Smooth muscle cell (in vitro differentiated cells): ENCODE measurements around the gene KDM4C. TPM values are rescaled to one million over a fixed set of nuclear protein-coding genes. Genes with fewer than 3 reads are reported as not detected.
"Not testable (repeated sequence)": the region's sequence is repeated elsewhere in the genome, so short reads cannot be mapped to it uniquely, and the experiment has no call there.

ENCODE experiments used
- DNase-seq: peaks from one replicate; lab custom pipeline; 2025; ENCODE audit not compliant: unreplicated experiment; lab: John Stamatoyannopoulos, UW
- H2AFZ ChIP-seq: fragments of 200-600 bp; sonication (generic); 2 replicates; pipeline ENCODE4 v1.6.0; 2016; ENCODE audit warnings: antibody characterized with exemption, low read depth, mild to moderate bottlenecking
- H3F3A ChIP-seq: fragments of 200-600 bp; sonication (generic); 2 replicates; pipeline ENCODE4 v1.6.0; 2017; ENCODE audit warnings: antibody characterized with exemption, low read depth
- H3K27ac ChIP-seq: fragments of 200-600 bp; sonication (generic); 2 replicates; pipeline ENCODE4 v1.5.1; 2016; ENCODE audit warnings: low read depth, mild to moderate bottlenecking
- H3K27me3 ChIP-seq: fragments of 200-600 bp; sonication (generic); 2 replicates; pipeline ENCODE4 v1.6.1; 2016; ENCODE audit warnings: low read depth, mild to moderate bottlenecking
- H3K36me3 ChIP-seq: fragments of 200-600 bp; sonication (generic); 2 replicates; pipeline ENCODE4 v1.5.1; 2016; ENCODE audit warnings: low read depth
- H3K4me1 ChIP-seq: fragments of 200-600 bp; sonication (generic); 2 replicates; pipeline ENCODE4 v1.5.1; 2016; ENCODE audit warnings: low read depth
- H3K4me2 ChIP-seq: fragments of 200-600 bp; sonication (generic); 2 replicates; pipeline ENCODE4 v1.6.0; 2016; ENCODE audit warnings: mild to moderate bottlenecking
- H3K4me3 ChIP-seq: fragments of 200-600 bp; sonication (generic); 2 replicates; pipeline ENCODE4 v1.5.1; 2016; ENCODE audit warnings: mild to moderate bottlenecking
- H3K79me2 ChIP-seq: fragments of 200-600 bp; sonication (generic); 2 replicates; pipeline ENCODE4 v1.6.0; 2016; ENCODE audit warnings: low read depth, mild to moderate bottlenecking
- H3K9ac ChIP-seq: fragments of 200-600 bp; sonication (generic); 2 replicates; pipeline ENCODE4 v1.6.0; 2016; ENCODE audit warnings: low read depth
- H3K9me3 ChIP-seq: fragments of 200-600 bp; sonication (generic); replicated peaks from 2 replicates; pipeline ENCODE4 v1.5.1; 2016; ENCODE audit warnings: low read depth
- H4K20me1 ChIP-seq: fragments of 200-600 bp; sonication (generic); 2 replicates; pipeline ENCODE4 v1.6.0; 2016; ENCODE audit warnings: low read depth
- CTCF ChIP-seq: fragments of 200-600 bp; sonication (generic); IDR thresholded peaks from 2 replicates; pipeline ENCODE4 v1.5.1; 2017; ENCODE audit warnings: borderline replicate concordance, mild to moderate bottlenecking, antibody characterized with exemption; ENCODE audit not compliant: insufficient read depth, poor library complexity, severe bottlenecking
- WGBS: methylation state at CpG from one replicate; pipeline ENCODE4 v1.1.7; 2016; ENCODE audit warnings: low lambda C conversion rate; 5-methylcytosine and 5-hydroxymethylcytosine counted together
- polyA plus RNA-seq: library from polyadenylated mRNA; unstranded; fragments of >200 nt; fragmentation: Nextera tagmentation; extraction: Ambion mirVana; gene quantifications from 2 replicates; pipeline ENCODE4 v1.2.1, GENCODE V29; 2016
- total RNA-seq: library from RNA; depleted of rRNA; stranded (reverse); fragments of >200 nt; gene quantifications from 2 replicates; pipeline ENCODE4 v1.2.3, GENCODE V29; 2014

KDM4C gene
- total and polyA plus RNA-seq, 2 experiments from 2014 or later, result 7.5 to 20.2 TPM

GRCh38 chr9:6764950-6765349 lies 7.2 kb downstream of the KDM4C start:
- Histone ChIP-seq H3K27me3 (no peaks in the 10 kb centered on the region), H4K20me1 (peaks cover 98% of the 10 kb centered on the region), H3K79me2 (peaks cover 70% of the 10 kb centered on the region), H3K4me1 (peaks cover 2% of the 10 kb centered on the region), H3K4me3 (no peak overlapping the region), H3K9ac (no peak overlapping the region), H3F3A (no peaks in the 10 kb centered on the region), H2AFZ (no peak overlapping the region), H3K4me2 (no peak overlapping the region), H3K27ac (no peak overlapping the region), H3K36me3 (no peaks in the 10 kb centered on the region), H3K9me3 (no peaks in the 10 kb centered on the region)
- no peak for TF ChIP-seq CTCF
- no peak for DNase-seq
- 92% methylated on average over 1 of the region's 1 CpG for WGBS

- Histone ChIP-seq H3K79me2 (peaks cover 66% of the 10 kb centered on the region), H3K9ac (no peak overlapping the region), H3K36me3 (no peaks in the 10 kb centered on the region), H3K4me1 (no peaks in the 10 kb centered on the region), H3K27me3 (no peaks in the 10 kb centered on the region), H3K9me3 (no peaks in the 10 kb centered on the region), H3F3A (no peaks in the 10 kb centered on the region), H2AFZ (no peak overlapping the region), H3K4me2 (no peak overlapping the region), H3K27ac (no peak overlapping the region), H3K4me3 (no peak overlapping the region), H4K20me1 (peaks cover 99% of the 10 kb centered on the region)
- no peak for TF ChIP-seq CTCF
- 63% methylated on average over 3 of the region's 3 CpGs for WGBS
- DNase-seq, result no peak
Measured at GRCh38 chr9:6765396-6765795, 7.6 kb downstream of the KDM4C start.

- no peak for TF ChIP-seq CTCF
- H3K4me2 ChIP-seq, result no peak overlapping the region
Measured at GRCh38 chr9:6766606-6767005, 8.8 kb downstream of the KDM4C start.

GRCh38 chr9:6768587-6768986 lies 10.8 kb downstream of the KDM4C start:
- H3F3A ChIP-seq, H2AFZ ChIP-seq, H3K4me3 ChIP-seq, DNase-seq, H3K4me2 ChIP-seq, H3K36me3 ChIP-seq, H3K9me3 ChIP-seq, H3K27me3 ChIP-seq, H3K4me1 ChIP-seq, H3K9ac ChIP-seq, H3K27ac ChIP-seq: not testable (repeated sequence)
- H4K20me1 ChIP-seq, result peaks cover 97% of the 10 kb centered on the region
- WGBS, result 90% methylated on average over 4 of the region's 4 CpGs
- H3K79me2 ChIP-seq, result peaks cover 52% of the 10 kb centered on the region

More at GRCh38 chr9:6766606-6767005, 8.8 kb downstream of the KDM4C start:
- WGBS, result 77% methylated on average over 3 of the region's 3 CpGs
- Histone ChIP-seq H3K79me2 (peaks cover 59% of the 10 kb centered on the region), H3K9me3 (no peaks in the 10 kb centered on the region), H3K36me3 (no peaks in the 10 kb centered on the region), H3K4me1 (no peaks in the 10 kb centered on the region), H3K9ac (no peak overlapping the region), H4K20me1 (peaks cover 98% of the 10 kb centered on the region), H3K4me3 (no peak overlapping the region), H2AFZ (no peak overlapping the region), H3K27ac (no peak overlapping the region), H3F3A (no peaks in the 10 kb centered on the region), H3K27me3 (no peaks in the 10 kb centered on the region)
- DNase-seq, result no peak
